Uterus (tissue), 2 donors: ENCODE results near the gene MYH3.

ENCODE experiments used
- CTCF ChIP-seq, 4 experiments: fragments of 200-600 bp in 2 of 4; fragments of 450-650 bp in 2 of 4; sonication (generic) in 2 of 4; IDR thresholded peaks; one replicate each; pipeline ENCODE4 v1.5.1; 2016 to 2019; ENCODE audit warnings: antibody characterized with exemption in 4 of 4, mild to moderate bottlenecking in 2 of 4, moderate library complexity in 1 of 4
- POLR2A ChIP-seq, 2 donors: fragments of 450-650 bp; IDR thresholded peaks; one replicate each; pipeline ENCODE4 v1.6.1; 2016; ENCODE audit warnings: antibody characterized with exemption in 2 of 2, mild to moderate bottlenecking in 1 of 2, moderate library complexity in 1 of 2

DNA sequence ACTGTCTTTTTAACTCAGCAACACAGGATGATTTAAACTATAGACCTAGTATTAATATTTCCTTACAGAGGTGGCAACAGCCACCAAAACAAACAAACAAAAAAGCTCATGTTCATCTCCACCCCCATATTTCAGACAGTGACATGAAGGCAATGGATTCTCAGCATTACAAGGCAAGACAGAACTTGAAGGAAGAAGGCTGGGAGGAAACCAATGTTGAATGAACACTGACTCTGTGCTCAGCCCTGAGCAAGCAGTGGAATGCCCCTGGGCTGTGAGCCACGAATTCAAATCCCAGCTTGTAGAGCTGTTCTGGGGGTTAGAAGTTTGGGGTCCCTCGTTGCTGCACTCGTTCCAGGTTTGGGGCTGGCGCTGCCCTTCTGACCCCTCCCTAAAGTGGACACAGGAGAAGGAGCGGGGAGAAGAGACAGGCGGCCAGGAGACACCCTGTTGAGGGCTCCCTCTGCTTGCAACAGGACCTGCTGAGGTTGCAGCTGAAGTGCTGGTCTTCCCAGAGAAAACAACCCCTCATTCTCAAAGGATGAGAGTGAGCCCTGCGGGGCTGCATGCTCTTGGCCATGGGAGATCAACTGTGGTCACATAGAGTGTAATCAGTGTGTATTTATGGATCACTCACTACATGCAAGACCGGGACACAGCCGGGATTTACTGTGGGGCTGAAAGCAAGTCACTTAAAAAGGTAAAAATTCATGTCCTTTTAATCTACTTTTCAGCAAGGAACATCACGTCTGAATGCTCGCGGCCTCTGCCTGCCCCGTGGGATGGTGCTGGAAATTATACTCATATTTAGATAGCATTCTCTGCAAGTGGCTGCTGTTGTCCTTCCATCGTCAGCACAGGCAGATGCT, 34.3 kb downstream of the MYH3 start:
- no peak for TF ChIP-seq CTCF (IDR thresholded peaks at IDR 0.05)
- no peak for TF ChIP-seq POLR2A (IDR thresholded peaks at IDR 0.05)
